ENCODE data around the gene LRP5.

DNA sequence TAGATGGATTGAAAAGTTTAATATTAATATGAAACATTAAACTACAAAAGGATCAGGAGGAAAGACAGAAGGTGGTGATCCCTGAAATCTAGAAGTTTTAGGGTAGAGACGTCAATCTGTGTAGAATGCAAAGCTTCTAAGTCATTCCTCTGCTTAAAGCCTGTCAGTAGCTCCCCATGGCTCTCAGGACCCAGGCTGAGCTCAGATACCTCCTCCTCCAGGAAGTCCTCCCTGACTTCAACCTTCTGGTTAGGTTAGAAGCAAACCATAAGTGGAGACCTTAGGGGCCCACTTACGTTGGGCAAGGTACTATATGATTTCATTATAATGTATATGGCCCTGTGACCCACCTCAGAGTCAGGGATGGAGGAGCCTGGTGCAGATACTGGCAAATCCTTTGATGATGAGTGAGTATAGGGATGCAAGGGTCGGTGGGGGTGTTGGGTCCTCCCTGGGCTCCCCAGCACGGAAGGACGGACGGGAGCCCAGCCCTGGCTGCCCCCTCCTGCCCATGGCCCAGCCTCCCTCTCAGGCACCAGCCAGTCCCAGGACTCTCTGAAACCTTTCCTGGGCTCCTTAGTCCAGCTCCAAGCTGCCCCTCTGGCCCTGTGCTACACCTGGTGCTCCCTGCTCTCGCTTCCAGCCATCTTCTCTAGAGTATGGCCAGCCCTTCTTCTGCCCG lies 145.0 kb downstream of the LRP5 start:
- TF ChIP-seq IRF2 (CRISPR knock-in tag; IDR thresholded peaks at IDR 0.05; ENCODE audit: borderline replicate concordance, low read depth), result no peak
- TF ChIP-seq, protein P1, sequence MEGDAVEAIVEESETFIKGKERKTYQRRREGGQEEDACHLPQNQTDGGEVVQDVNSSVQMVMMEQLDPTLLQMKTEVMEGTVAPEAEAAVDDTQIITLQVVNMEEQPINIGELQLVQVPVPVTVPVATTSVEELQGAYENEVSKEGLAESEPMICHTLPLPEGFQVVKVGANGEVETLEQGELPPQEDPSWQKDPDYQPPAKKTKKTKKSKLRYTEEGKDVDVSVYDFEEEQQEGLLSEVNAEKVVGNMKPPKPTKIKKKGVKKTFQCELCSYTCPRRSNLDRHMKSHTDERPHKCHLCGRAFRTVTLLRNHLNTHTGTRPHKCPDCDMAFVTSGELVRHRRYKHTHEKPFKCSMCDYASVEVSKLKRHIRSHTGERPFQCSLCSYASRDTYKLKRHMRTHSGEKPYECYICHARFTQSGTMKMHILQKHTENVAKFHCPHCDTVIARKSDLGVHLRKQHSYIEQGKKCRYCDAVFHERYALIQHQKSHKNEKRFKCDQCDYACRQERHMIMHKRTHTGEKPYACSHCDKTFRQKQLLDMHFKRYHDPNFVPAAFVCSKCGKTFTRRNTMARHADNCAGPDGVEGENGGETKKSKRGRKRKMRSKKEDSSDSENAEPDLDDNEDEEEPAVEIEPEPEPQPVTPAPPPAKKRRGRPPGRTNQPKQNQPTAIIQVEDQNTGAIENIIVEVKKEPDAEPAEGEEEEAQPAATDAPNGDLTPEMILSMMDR (IDR thresholded peaks at IDR 0.05), result no peak
- TF ChIP-seq ZNF138 (CRISPR knock-in tag; conservative IDR thresholded peaks at IDR 0.05), result no peak
- no peak for TF ChIP-seq USF1 (CRISPR knock-in tag; IDR thresholded peaks at IDR 0.05)

Data from WTC11 (cell line).